HUES48 (cell line): ENCODE data around the gene ODF4.

Experiments
- H3K27ac ChIP-seq: one replicate; pipeline ENCODE4 v1.7.0; 2013; ENCODE audit warnings: low read depth, low read length, inconsistent platforms
- H3K27me3 ChIP-seq: 2 replicates; pipeline ENCODE4 v1.6.1; 2013; ENCODE audit warnings: mild to moderate bottlenecking, low read length; ENCODE audit not compliant: control insufficient read depth, insufficient read depth
- H3K36me3 ChIP-seq: 2 replicates; pipeline ENCODE4 v1.6.1; 2013; ENCODE audit warnings: low read length; ENCODE audit not compliant: control insufficient read depth, insufficient read depth
- H3K4me1 ChIP-seq: 2 replicates; pipeline ENCODE4 v1.6.1; 2013; ENCODE audit warnings: mild to moderate bottlenecking, low read length; ENCODE audit not compliant: control insufficient read depth, insufficient read depth
- H3K4me3 ChIP-seq: 2 replicates; pipeline ENCODE4 v1.5.1; 2013; ENCODE audit warnings: mild to moderate bottlenecking, low read depth, low read length
- H3K9ac ChIP-seq: 2 replicates; pipeline ENCODE4 v1.6.1; 2013; ENCODE audit warnings: mild to moderate bottlenecking, low read depth, low read length, moderate library complexity
- H3K9me3 ChIP-seq: 2 replicates; pipeline ENCODE4 v1.6.1; 2013; ENCODE audit warnings: low read length; ENCODE audit not compliant: control insufficient read depth, insufficient read depth

The ODF4 gene

GRCh38 chr17:8312726-8313600 lies 26.7 kb upstream of the ODF4 start:
- H3K4me1 ChIP-seq = peaks cover 5% of the 10 kb centered on the region; the same call in 1 of the 2 replicates
- no peaks in the 10 kb centered on the region for H3K36me3 ChIP-seq
- no peak overlapping the region for H3K4me3 ChIP-seq
- no peaks in the 10 kb centered on the region for H3K9me3 ChIP-seq
- peaks cover 30% of the 10 kb centered on the region for H3K27me3 ChIP-seq
- H3K9ac ChIP-seq = no peak overlapping the region
- no peak overlapping the region for H3K27ac ChIP-seq

- Histone ChIP-seq H3K36me3 (no peaks in the 10 kb centered on the region), H3K4me3 (peak overlapping the region; percentile 81), H3K9ac (no peak overlapping the region), H3K9me3 (no peaks in the 10 kb centered on the region), H3K27ac (no peak overlapping the region), H3K27me3 (peaks cover 30% of the 10 kb centered on the region), H3K4me1 (peaks cover 5% of the 10 kb centered on the region; the same call in 1 of the 2 replicates)
Measured at GRCh38 chr17:8314797-8315763, 24.6 kb upstream of the ODF4 start.

DNA sequence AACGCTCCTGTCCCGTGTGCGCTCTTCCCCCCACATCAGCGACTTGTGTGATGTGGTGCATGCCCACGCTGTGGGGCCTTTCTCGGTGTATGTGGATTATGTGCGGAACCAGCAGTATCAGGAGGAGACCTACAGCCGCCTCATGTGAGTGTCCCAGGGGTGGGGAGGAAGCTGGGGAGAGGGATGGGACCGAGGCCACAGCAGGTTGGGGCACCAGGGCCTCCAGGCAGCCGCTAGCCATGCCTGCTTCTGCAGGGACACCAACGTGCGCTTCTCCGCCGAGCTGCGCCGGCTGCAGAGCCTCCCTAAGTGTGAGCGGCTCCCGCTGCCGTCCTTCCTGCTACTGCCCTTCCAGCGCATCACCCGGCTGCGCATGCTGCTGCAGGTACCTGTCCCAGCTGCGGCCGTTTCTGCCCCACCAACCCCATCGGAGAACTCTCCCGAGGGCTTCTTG lies 23.8 kb upstream of the ODF4 start:
- Histone ChIP-seq H3K27me3 (peaks cover 30% of the 10 kb centered on the region), H3K9me3 (no peaks in the 10 kb centered on the region), H3K9ac (no peak overlapping the region), H3K27ac (no peak overlapping the region), H3K36me3 (no peaks in the 10 kb centered on the region), H3K4me1 (peaks cover 5% of the 10 kb centered on the region; the same call in 1 of the 2 replicates), H3K4me3 (peak overlapping the region; percentile 81)

GRCh38 chr17:8318010-8318935 lies 21.4 kb upstream of the ODF4 start:
- no peaks in the 10 kb centered on the region for H3K36me3 ChIP-seq
- H3K27ac ChIP-seq = no peak overlapping the region
- H3K4me3 ChIP-seq = no peak overlapping the region
- H3K9me3 ChIP-seq = no peaks in the 10 kb centered on the region
- peaks cover 5% of the 10 kb centered on the region; the same call in 1 of the 2 replicates for H3K4me1 ChIP-seq
- H3K27me3 ChIP-seq = peaks cover 30% of the 10 kb centered on the region
- H3K9ac ChIP-seq = no peak overlapping the region

- Histone ChIP-seq H3K36me3 (no peaks in the 10 kb centered on the region), H3K27ac (no peak overlapping the region), H3K9ac (no peak overlapping the region), H3K4me1 (no peaks in the 10 kb centered on the region), H3K4me3 (no peak overlapping the region), H3K9me3 (no peaks in the 10 kb centered on the region), H3K27me3 (peaks cover 27% of the 10 kb centered on the region)
Measured at GRCh38 chr17:8320262-8320661, 19.4 kb upstream of the ODF4 start.

DNA sequence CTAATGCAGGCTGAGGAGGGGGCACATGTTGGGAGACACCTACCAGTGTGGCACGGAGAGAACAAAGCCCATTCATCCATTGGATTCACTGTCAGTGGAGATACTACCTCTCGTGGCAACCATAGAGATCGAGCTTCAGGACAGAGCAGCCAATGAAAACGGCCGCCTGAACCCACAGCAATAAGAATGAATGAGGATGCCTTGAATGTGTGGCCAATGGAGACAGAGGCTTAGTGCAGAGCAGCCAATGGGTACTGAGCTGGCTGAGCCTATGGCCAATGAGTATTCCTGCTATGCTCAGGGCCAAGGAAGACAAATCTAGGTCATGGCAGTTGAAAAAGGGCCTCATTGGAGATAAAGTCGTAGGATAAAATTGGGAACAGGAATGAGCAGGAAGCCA lies 18.6 kb upstream of the ODF4 start:
- Histone ChIP-seq H3K27me3 (peaks cover 24% of the 10 kb centered on the region), H3K4me3 (no peak overlapping the region), H3K9ac (no peak overlapping the region), H3K9me3 (no peaks in the 10 kb centered on the region), H3K36me3 (no peaks in the 10 kb centered on the region), H3K4me1 (no peaks in the 10 kb centered on the region), H3K27ac (no peak overlapping the region)

- peaks cover 24% of the 10 kb centered on the region for H3K27me3 ChIP-seq
- H3K4me3 ChIP-seq = no peak overlapping the region
- H3K36me3 ChIP-seq = no peaks in the 10 kb centered on the region
- no peak overlapping the region for H3K9ac ChIP-seq
- H3K9me3 ChIP-seq = no peaks in the 10 kb centered on the region
- H3K4me1 ChIP-seq = no peaks in the 10 kb centered on the region
- no peak overlapping the region for H3K27ac ChIP-seq
Measured at GRCh38 chr17:8322061-8322460, 17.6 kb upstream of the ODF4 start.

GRCh38 chr17:8324132-8324531 lies 15.5 kb upstream of the ODF4 start:
- H3K9ac ChIP-seq = no peak overlapping the region
- no peaks in the 10 kb centered on the region for H3K36me3 ChIP-seq
- H3K27me3 ChIP-seq = peaks cover 31% of the 10 kb centered on the region
- no peak overlapping the region for H3K4me3 ChIP-seq
- H3K27ac ChIP-seq = no peak overlapping the region
- H3K9me3 ChIP-seq = no peaks in the 10 kb centered on the region
- H3K4me1 ChIP-seq = no peaks in the 10 kb centered on the region

GRCh38 chr17:8324923-8325322 lies 14.7 kb upstream of the ODF4 start:
- Histone ChIP-seq H3K27ac (no peak overlapping the region), H3K36me3 (no peaks in the 10 kb centered on the region), H3K4me1 (no peaks in the 10 kb centered on the region), H3K9ac (no peak overlapping the region), H3K27me3 (peaks cover 31% of the 10 kb centered on the region), H3K9me3 (no peaks in the 10 kb centered on the region), H3K4me3 (no peak overlapping the region)
